AG10803 (cell line): ENCODE measurements around the gene DIRAS2.

Source experiments
- DNase-seq: peaks from one replicate; pipeline ENCODE4 v3.0.0; 2010; ENCODE audit warnings: low read depth
- H3K4me3 ChIP-seq: 2 replicates; pipeline ENCODE4 v1.5.1; 2011; ENCODE audit warnings: mild to moderate bottlenecking, low read length, control low read depth
- CTCF ChIP-seq: conservative IDR thresholded peaks from 2 replicates; pipeline ENCODE4 v1.5.1; 2011; ENCODE audit warnings: mild to moderate bottlenecking, low read length, control low read depth, inconsistent platforms

DIRAS2 gene

GRCh38 chr9:90593646-90594045 lies 49.0 kb downstream of the DIRAS2 start:
- TF ChIP-seq CTCF: no peak
- no peak for DNase-seq
- no peak overlapping the region for H3K4me3 ChIP-seq

- H3K4me3 ChIP-seq: no peak overlapping the region
- TF ChIP-seq CTCF: no peak
- DNase-seq: no peak
Observed at GRCh38 chr9:90580576-90580975, 62.0 kb downstream of the DIRAS2 start.

- H3K4me3 ChIP-seq: no peak overlapping the region
- no peak for TF ChIP-seq CTCF
- DNase-seq: no peak
Observed at GRCh38 chr9:90579181-90579580, 63.4 kb downstream of the DIRAS2 start.

GRCh38 chr9:90578126-90578815 lies 64.4 kb downstream of the DIRAS2 start:
- no peak for DNase-seq
- no peak for TF ChIP-seq CTCF

GRCh38 chr9:90569511-90569910 lies 73.1 kb downstream of the DIRAS2 start:
- H3K4me3 ChIP-seq: no peak overlapping the region
- no peak for TF ChIP-seq CTCF
- DNase-seq: no peak

More at GRCh38 chr9:90578126-90578815, 64.4 kb downstream of the DIRAS2 start:
- H3K4me3 ChIP-seq: no peak overlapping the region

- H3K4me3 ChIP-seq: no peak overlapping the region
- no peak for DNase-seq
- no peak for TF ChIP-seq CTCF
Observed at GRCh38 chr9:90568667-90569066, 74.0 kb downstream of the DIRAS2 start.

- DNase-seq: no peak
Observed at GRCh38 chr9:90562229-90562628, 80.4 kb downstream of the DIRAS2 start.

More at GRCh38 chr9:90562229-90562628, 80.4 kb downstream of the DIRAS2 start:
- H3K4me3 ChIP-seq: no peak overlapping the region
- TF ChIP-seq CTCF: no peak
